GM19467 (cell line): Measurements from ENCODE around the gene LRRC28.

Experiments used
- ATAC-seq: cut with Tn5 transposase; IDR thresholded peaks from one replicate; pipeline ENCODE4 v1.9.1; 2021; ENCODE audit warnings: mild to moderate bottlenecking, moderate library complexity; ENCODE audit not compliant: unreplicated experiment

The LRRC28 gene

DNA sequence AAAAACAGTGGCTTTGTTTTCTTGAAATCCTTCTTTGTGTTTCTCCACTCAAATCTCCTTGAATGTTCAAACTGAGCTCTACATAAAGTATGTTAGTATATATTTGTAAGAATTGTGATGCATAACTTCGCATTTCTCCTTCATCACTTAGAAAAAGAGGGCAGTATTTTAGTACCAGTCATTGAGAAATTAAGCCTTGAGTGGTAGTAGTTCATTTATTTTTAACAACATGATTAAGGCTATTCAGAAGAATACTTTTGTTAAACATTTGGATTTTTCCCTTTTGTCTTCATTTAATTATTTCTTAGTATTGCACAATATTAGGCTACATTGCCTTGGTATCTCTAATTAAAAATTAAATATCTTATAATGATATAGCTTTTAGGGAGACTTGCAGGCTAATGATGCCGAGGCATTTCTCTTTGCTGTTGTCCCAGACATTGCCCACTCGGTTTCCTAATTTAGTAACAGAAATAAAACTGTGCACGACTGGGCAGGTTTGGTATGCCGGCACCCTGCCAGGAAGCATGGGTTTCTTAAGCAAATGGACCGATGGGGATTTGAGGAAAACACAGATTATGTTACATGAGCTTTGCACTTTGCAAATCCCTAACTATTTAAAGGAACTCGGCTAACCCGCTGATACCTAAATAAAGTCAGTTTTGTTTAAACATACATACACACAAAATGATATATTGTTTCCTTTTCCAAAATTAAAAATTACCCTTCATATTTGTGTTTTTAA, 54.7 kb downstream of the LRRC28 start:
- ATAC-seq: no peak

DNA sequence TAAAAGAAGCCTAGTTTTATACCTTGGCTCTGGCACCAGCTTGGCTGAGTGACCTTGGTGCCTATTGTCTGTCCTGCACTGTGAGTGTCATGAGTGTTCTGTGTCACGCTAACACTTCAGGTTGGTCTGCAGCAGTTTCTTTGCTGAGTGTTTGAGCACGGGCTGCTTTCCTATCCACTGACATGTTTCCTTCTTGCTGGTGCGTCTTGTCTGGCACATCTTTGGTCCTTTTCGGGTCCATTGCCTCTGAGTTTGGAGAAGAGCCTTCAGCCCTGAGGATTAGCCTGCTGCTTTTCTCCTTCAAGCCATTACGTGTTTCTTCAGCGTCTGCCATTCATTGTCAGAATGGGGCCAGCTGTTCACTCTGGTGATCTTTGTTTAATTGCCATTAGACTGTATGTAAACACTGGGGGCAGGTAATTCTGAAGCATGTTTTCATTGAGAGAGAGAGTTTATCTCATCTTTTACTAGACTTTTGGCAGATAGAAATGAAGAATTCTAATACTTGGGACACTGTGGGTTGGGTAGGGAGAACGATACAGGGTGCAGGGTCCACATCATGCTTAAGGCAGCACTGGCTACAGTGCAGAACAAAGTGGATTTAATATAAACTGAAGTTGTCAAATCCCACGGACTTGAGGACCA, 55.5 kb downstream of the LRRC28 start:
- no peak for ATAC-seq

- ATAC-seq: no peak
These were observed 56.5 kb downstream of the LRRC28 start for GRCh38 chr15:99307735-99308134.

DNA sequence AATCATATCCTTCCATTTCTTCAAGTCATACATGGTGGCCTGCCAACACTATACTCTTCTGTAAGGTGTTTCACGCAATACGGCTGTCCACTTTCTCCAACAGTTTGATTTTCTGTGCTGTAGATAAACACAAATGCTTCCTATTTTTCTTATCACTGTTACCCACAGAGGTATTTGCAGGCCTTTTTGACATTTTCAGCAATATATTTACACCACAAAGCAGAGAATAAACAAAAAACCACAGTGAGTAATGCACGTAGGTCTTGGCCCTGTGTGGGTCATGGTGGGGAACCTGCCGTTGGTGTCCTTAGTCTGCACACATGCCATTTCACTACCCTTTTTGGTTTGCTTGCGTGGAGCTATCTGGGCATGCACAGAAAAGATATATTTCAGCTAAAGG, 59.5 kb downstream of the LRRC28 start:
- ATAC-seq: no peak

DNA sequence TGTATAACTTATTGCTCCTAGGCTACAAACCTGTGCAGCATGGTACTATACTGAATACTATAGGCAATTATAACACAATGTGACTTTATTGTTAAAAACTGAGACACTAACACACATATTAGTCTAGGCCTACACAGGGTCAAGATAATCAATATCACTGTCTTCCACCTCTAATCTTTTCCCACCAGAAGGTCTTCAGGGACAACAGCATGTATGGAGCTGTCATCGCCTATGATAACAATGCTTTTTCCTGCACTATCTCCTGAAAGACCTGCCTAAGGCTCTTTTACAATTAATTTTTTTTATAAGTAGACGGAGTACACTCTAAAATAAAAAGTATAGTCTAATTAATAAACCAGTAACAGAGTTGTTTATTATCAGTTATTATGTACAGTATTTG, 60.9 kb downstream of the LRRC28 start:
- ATAC-seq: no peak

- ATAC-seq: no peak
These were observed 61.5 kb downstream of the LRRC28 start for GRCh38 chr15:99312794-99313193.

- no peak for ATAC-seq
These were observed 64.4 kb downstream of the LRRC28 start for GRCh38 chr15:99315636-99316035.

DNA sequence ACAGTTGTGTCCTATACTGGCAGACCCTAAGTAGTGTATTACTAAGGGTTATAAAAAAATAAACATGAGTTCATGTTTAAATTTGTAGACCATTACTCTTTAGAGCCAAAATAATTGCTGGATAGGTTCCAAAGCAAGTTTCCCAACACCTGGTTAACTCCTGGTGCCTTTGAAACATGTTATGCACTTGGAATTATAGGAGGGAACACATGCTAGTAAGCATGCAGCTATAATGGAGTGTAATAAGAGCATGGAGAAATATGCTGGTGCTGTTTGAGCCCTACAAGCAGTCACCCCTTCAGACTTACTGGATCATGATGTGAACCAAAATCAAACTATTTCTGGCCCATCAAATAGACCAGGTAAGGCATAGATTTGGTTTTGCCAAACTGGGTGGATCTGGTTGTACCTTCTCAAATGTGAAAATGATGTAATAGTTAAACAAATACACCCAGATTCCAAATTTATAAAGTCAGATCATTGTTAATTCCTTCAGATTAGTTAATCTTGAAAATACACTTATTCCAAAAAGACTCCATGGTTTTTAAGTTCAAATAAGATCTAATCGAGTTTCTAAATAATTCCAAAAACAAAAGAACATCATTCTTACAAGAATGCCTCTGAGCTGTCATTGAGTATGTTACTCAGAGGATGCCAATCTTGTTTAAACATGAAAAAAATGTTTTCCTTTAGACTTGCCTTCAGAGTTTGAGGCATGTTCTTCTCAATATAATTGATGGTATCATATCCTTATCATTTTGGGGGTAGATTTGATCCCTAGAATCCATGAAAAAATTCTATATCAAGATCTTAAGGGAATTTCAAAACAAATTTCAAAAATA, 69.3 kb downstream of the LRRC28 start:
- no peak for ATAC-seq

- no peak for ATAC-seq
These were observed 70.2 kb downstream of the LRRC28 start for GRCh38 chr15:99321468-99321867.

DNA sequence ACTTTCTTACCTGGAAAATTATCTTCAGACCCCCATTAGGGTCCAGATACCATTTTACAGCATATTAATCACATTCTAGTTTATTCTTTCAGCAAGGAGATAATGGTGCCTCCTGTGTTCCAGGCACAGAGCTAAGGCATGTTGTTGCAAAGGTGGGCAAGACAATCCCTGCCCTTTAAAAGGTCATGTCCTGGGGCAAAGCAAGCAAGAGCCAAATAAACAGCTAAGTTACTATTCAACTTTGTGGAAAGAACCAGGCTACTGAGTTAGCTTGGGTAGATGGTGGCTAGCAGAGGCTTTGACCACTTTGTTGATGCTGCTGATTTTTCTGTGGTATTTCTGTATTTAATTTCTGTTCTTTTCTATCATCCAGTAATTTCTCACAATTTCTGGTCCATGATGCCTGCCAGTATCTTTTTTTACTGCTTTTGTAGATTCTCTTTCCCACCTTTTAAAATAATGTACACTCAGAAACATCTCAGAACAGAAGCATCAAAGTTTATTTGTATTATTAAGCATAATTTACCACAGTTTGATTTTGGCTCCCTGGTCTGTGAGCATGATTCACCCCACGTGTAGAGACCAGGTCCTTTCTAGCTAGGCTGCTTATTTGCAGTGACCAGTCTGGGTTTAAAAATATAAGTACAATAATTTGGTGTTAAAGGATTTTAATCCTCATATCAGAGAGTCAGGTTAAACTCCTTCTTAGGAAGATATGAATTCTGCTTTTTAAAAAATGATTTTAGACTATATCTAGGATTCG, 71.5 kb downstream of the LRRC28 start:
- ATAC-seq: no peak

GRCh38 chr15:99324082-99324620, 72.9 kb downstream of the LRRC28 start:
- ATAC-seq: peak; percentile 64

DNA sequence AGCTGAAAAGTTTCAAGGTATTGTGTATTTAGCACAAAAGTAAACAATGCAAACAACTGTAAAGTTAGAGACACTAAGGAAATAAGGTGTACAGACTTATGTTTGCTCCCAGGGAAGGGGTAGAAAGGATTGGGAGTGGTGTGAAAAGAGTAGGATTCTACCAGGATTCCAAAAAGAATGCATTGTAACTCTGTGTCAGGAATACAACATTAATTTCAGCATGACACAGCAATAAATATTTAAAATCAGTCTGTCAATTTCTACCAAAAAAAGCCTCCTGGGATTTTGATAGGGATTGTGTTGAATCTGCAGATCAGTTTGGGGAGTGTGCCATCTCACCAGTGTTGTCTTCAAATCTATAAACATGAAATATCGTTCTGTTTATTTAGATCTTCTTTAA, 73.4 kb downstream of the LRRC28 start:
- no peak for ATAC-seq

GRCh38 chr15:99326235-99326634, 75.0 kb downstream of the LRRC28 start:
- no peak for ATAC-seq

- ATAC-seq: no peak
These were observed 77.1 kb downstream of the LRRC28 start for GRCh38 chr15:99328106-99329072.

DNA sequence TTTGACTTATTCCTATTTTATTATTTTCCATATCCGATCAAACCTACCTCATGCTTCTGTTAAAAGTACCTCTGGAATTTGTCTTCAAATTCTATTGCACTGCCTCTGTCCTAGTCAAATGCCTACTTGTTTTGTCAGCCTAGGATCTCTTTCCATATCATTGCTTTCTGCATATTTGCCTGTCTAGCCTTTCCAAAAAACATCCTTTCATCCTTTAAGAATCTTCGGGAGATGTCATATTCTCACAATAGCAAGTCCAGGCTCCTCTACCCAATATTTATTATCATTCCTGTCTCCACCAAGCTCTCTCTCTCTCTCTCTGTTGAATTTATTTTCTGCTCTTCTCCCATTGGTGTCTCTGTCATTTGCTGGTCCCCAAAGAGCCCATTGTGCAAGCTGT, 80.1 kb downstream of the LRRC28 start:
- no peak for ATAC-seq

GRCh38 chr15:99333413-99333812, 82.1 kb downstream of the LRRC28 start:
- ATAC-seq: no peak

- ATAC-seq: no peak
These were observed 82.7 kb downstream of the LRRC28 start for GRCh38 chr15:99333981-99334380.

GRCh38 chr15:99335508-99335907, 84.2 kb downstream of the LRRC28 start:
- ATAC-seq: no peak

- no peak for ATAC-seq
These were observed 85.5 kb downstream of the LRRC28 start for GRCh38 chr15:99336794-99337193.

DNA sequence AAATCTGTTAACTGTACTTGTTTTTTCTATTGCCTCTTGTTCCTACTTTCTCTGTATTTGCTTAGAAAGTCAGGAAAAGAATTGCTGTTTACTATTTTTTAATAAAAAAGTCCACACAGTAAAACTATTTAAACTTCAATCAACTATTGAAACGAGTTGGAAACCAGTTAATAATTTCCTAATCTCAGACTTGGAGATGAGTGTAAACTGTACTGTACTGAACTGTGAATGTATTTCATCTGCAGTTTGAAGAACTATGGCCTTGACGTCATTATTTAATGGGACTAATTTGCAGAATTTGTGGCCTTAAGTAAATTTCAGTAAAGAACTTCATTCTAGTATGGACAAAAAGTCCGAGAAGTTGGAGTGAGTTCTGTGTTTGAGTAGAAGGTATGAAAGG, 89.1 kb downstream of the LRRC28 start:
- ATAC-seq: no peak
